HG02970 (cell line): ENCODE measurements around the gene POU3F2.

Experiments
- ATAC-seq: cut with Tn5 transposase; IDR thresholded peaks from one replicate; pipeline ENCODE4 v1.9.1; 2021; ENCODE audit warnings: mild to moderate bottlenecking, moderate library complexity, moderate number of reproducible peaks; ENCODE audit not compliant: unreplicated experiment, low FRiP score

Gene POU3F2

GRCh38 chr6:98842342-98843180 is 8.2 kb downstream of the POU3F2 start:
- ATAC-seq: no peak

- ATAC-seq: no peak
Observed at GRCh38 chr6:98843271-98844243, 9.2 kb downstream of the POU3F2 start.

GRCh38 chr6:98844244-98845210 is 10.2 kb downstream of the POU3F2 start:
- ATAC-seq: no peak

- ATAC-seq: peak; percentile 46
Observed at GRCh38 chr6:98845211-98846020, 11.0 kb downstream of the POU3F2 start.

- ATAC-seq: no peak
Observed at GRCh38 chr6:98846021-98846380, 11.6 kb downstream of the POU3F2 start.

- ATAC-seq: no peak
Observed at GRCh38 chr6:98847416-98847778, 13.0 kb downstream of the POU3F2 start.

GRCh38 chr6:98847779-98848538 is 13.6 kb downstream of the POU3F2 start:
- no peak for ATAC-seq

- no peak for ATAC-seq
Observed at GRCh38 chr6:98848539-98849242, 14.3 kb downstream of the POU3F2 start.

- ATAC-seq: no peak
Observed at GRCh38 chr6:98864497-98864896, 30.1 kb downstream of the POU3F2 start.

- ATAC-seq: no peak
Observed at GRCh38 chr6:98871057-98871456, 36.7 kb downstream of the POU3F2 start.

- no peak for ATAC-seq
Observed at GRCh38 chr6:98871821-98872220, 37.4 kb downstream of the POU3F2 start.

GRCh38 chr6:98875375-98875774 is 41.0 kb downstream of the POU3F2 start:
- ATAC-seq: no peak

GRCh38 chr6:98877250-98877649 is 42.9 kb downstream of the POU3F2 start:
- no peak for ATAC-seq

GRCh38 chr6:98880486-98880885 is 46.1 kb downstream of the POU3F2 start:
- peak; percentile 79 for ATAC-seq

- ATAC-seq: no peak
Observed at GRCh38 chr6:98885330-98885729, 51.0 kb downstream of the POU3F2 start.

- ATAC-seq: no peak
Observed at GRCh38 chr6:98887650-98888049, 53.3 kb downstream of the POU3F2 start.
